ENCODE measurements around the gene UBL5.

The UBL5 gene

GRCh38 chr19:9848060-9848459 lies 20.3 kb downstream of the UBL5 start:
- TF ChIP-seq CTCF (IDR thresholded peaks at IDR 0.05; ENCODE audit: low read depth, low read length), result peak; percentile 91
- H3K4me3 ChIP-seq (ENCODE audit: low read depth, low read length), result no peak overlapping the region
- peak overlapping the region; percentile 76 for H3K27ac ChIP-seq
- H3K27me3 ChIP-seq (ENCODE audit: insufficient read depth, low read depth, severe bottlenecking), result no peaks in the 10 kb centered on the region
- no peaks in the 10 kb centered on the region for H3K9me3 ChIP-seq (ENCODE audit: severe bottlenecking)
- peaks cover 45% of the 10 kb centered on the region for H3K36me3 ChIP-seq
- DNase-seq, result peak; percentile 71

GRCh38 chr19:9848762-9849161 lies 21.0 kb downstream of the UBL5 start:
- Histone ChIP-seq H3K36me3 (peaks cover 38% of the 10 kb centered on the region), H3K9me3 (ENCODE audit: severe bottlenecking) (no peaks in the 10 kb centered on the region), H3K27me3 (ENCODE audit: insufficient read depth, low read depth, severe bottlenecking) (no peaks in the 10 kb centered on the region), H3K4me3 (ENCODE audit: low read depth, low read length) (no peak overlapping the region), H3K27ac (peak overlapping the region; percentile 76)
- peak; percentile 76 for DNase-seq
- no peak for TF ChIP-seq CTCF (IDR thresholded peaks at IDR 0.05; ENCODE audit: low read depth, low read length)

GRCh38 chr19:9849791-9850190 lies 22.1 kb downstream of the UBL5 start:
- H3K36me3 ChIP-seq, result peaks cover 37% of the 10 kb centered on the region

GRCh38 chr19:9850235-9850959 lies 22.7 kb downstream of the UBL5 start:
- no peak for TF ChIP-seq CTCF (IDR thresholded peaks at IDR 0.05; ENCODE audit: low read depth, low read length)
- H3K27me3 ChIP-seq (ENCODE audit: insufficient read depth, low read depth, severe bottlenecking), result no peaks in the 10 kb centered on the region
- H3K27ac ChIP-seq, result peak overlapping the region; percentile 76
- peak; percentile 91 for DNase-seq
- H3K9me3 ChIP-seq (ENCODE audit: severe bottlenecking), result no peaks in the 10 kb centered on the region
- peaks cover 36% of the 10 kb centered on the region for H3K36me3 ChIP-seq
- no peak overlapping the region for H3K4me3 ChIP-seq (ENCODE audit: low read depth, low read length)

More at GRCh38 chr19:9849791-9850190, 22.1 kb downstream of the UBL5 start:
- Histone ChIP-seq H3K9me3 (ENCODE audit: severe bottlenecking) (no peaks in the 10 kb centered on the region), H3K27me3 (ENCODE audit: insufficient read depth, low read depth, severe bottlenecking) (no peaks in the 10 kb centered on the region), H3K27ac (peak overlapping the region; percentile 76), H3K4me3 (ENCODE audit: low read depth, low read length) (no peak overlapping the region)
- peak; percentile 33 for DNase-seq
- no peak for TF ChIP-seq CTCF (IDR thresholded peaks at IDR 0.05; ENCODE audit: low read depth, low read length)

GRCh38 chr19:9854282-9854846 lies 26.6 kb downstream of the UBL5 start:
- no peak for DNase-seq
- no peak overlapping the region for H3K4me3 ChIP-seq (ENCODE audit: low read depth, low read length)
- H3K9me3 ChIP-seq (ENCODE audit: severe bottlenecking), result no peaks in the 10 kb centered on the region
- no peak overlapping the region for H3K27ac ChIP-seq
- H3K36me3 ChIP-seq, result peaks cover 49% of the 10 kb centered on the region
- TF ChIP-seq CTCF (IDR thresholded peaks at IDR 0.05; ENCODE audit: low read depth, low read length), result no peak
- no peaks in the 10 kb centered on the region for H3K27me3 ChIP-seq (ENCODE audit: insufficient read depth, low read depth, severe bottlenecking)

All from WERI-Rb-1 (cell line).